ENCODE measurements around the gene LCN1.
"Not testable (repeated sequence)": the region's sequence is repeated elsewhere in the genome, so short reads cannot be mapped to it uniquely, and the experiment has no call there.

The LCN1 gene

DNA sequence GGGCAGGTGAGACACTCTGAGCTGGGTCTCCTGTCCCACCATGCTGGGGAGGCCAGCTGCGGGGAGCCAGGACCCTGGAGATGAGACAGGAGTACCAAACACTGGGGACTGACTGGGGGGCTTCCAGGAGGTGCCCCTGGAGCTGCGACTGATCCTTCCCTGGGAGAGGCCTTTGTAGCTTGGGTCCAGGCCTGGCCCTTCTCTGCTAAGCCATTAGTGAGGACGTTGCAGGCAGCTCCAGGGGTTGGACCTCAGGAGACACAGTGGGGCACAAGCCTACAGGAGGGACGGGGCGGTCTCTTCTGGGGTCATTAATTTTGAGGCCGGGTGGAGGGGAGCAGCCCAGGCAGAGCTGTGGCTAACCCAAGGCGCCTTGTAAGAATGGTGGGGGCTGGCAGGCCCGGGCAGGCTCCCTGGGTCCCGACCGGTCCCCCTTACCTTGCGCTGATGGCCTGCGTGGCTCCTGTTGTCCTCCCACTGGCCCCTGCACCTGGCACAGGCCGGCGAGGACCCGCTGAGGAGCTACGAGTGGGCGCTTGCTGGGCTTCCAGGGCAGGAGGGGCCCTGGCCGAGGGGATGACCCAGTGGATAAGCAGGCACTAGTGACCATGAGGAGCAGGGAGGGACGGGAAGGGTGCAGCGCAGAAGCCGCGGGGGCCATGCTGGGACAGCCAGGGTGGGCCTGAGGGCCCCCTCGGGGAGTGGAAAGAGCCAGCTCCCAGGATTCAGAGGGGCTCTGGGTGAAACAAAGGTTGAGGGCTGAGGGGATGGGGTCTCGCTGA lies 15.6 kb upstream of the LCN1 start:
- DNase-seq: no peak

GRCh38 chr9:135506327-135507103 lies 14.7 kb upstream of the LCN1 start:
- no peak for DNase-seq

DNA sequence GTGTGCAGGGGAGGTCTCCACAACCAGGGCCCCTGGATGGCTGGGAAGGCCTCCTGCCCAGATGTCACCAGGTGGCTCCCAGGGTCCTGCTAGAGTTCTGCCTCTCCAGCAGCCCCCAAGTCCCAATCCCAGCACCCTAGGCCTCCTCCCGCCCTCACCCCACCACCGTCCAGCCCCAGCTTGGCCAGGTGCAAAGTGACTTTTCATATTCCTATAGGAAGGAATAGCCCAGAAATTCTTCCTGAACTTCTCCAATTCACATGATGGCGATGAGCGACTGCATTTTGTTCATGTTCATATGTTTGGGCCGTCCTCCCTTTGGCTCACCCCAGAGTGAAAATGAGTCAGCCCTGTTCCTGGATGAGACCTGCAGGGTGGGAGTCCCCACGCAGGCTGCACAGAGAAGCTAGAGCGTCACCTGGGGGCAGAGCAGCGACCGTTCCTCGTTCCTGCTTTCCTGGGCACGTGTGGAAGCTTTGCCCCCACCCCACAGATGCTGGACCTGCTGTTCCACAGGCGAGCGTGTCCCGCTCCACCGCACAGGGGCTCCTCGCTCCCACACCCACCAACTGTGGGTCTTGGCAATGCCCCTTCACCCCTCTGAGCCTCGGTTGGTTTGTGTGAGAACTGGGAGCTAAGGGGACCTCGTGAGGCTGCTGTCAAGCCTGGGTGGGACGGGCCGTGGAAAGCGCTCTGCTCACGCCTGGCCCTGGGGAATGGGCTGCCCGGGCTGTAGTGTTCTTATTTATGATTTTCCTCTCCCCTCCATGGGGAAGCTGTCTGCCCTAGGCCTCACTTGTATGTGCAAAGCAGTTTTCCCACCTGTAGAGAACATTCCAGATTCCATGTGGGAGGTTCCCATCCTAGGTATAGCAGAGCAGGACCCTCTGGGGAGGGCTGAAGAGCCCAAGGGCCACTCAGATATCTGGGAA lies 13.9 kb upstream of the LCN1 start:
- DNase-seq: no peak

GRCh38 chr9:135508211-135508820 lies 12.9 kb upstream of the LCN1 start:
- DNase-seq: no peak

- DNase-seq: no peak
Measured at GRCh38 chr9:135509458-135509857, 11.8 kb upstream of the LCN1 start.

DNA sequence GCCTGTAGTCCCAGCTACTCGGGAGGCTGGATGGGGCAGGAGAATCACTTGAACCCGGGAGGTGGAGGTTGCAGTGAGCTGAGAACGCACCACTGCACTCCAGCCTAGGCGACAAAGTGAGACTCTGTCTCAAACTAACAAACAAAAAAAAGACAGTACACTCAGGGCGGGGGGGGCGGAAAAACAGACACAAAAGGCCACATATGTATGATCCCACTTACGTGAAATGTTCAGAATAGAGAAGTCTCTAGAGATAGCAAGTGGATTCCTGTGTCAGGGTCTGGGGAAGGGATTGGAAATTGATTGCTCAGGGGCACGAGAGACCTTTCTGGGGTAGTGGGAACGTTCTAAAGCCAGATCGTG lies 9.0 kb upstream of the LCN1 start:
- DNase-seq: no peak

DNA sequence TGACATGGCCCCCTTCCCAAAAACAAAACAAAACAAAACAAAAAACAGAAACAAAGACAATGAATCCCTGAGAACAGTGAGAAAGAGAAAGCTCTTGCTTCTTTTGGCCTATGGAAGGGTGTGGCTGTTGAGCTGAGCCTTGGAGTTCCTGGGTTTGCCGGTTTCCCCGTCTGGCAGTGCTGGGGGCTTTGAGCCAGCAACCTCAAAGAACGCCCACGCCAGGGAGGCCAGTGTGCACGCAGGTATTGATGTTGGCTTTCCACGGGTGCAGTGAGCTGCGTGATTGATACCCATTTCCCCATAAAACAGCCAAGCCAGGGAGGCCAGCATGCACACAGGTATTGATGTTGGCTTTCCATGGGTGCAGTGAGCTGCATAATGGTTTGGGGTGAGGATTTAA lies 8.3 kb upstream of the LCN1 start:
- DNase-seq: no peak

DNA sequence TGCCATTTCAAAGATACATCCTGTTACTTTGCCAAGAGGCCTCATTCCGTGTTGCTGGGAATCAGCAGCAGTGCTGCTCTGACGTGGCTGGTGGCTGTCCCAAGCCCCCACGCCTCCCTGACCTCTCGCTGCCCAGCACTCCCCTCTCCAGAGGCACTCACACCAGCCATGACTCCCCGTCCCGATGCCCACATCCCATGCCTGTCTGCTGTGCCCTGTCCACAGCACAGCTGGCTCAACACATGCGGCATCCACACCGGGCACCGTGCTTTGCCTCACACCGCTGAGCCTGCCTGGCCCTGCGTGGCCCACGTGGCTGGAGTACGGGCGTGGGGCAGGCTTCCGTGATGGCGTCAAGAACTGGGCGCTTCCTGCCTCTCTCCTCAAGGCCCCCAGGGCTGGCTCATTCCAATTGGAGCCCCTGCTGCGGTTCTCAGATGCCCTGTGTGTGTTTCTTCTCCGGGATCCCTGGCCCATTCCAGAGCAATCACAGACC lies 7.8 kb upstream of the LCN1 start:
- no peak for DNase-seq

GRCh38 chr9:135513906-135514305 lies 7.3 kb upstream of the LCN1 start:
- DNase-seq: not testable (repeated sequence)

GRCh38 chr9:135514342-135515082 lies 6.7 kb upstream of the LCN1 start:
- DNase-seq: no peak

- DNase-seq: no peak
Measured at GRCh38 chr9:135515083-135515951, 5.9 kb upstream of the LCN1 start.

- DNase-seq: no peak
Measured at GRCh38 chr9:135516132-135516860, 4.9 kb upstream of the LCN1 start.

- no peak for DNase-seq
Measured at GRCh38 chr9:135517407-135517822, 3.8 kb upstream of the LCN1 start.

GRCh38 chr9:135519179-135519971 lies 1.9 kb upstream of the LCN1 start:
- no peak for DNase-seq

DNA sequence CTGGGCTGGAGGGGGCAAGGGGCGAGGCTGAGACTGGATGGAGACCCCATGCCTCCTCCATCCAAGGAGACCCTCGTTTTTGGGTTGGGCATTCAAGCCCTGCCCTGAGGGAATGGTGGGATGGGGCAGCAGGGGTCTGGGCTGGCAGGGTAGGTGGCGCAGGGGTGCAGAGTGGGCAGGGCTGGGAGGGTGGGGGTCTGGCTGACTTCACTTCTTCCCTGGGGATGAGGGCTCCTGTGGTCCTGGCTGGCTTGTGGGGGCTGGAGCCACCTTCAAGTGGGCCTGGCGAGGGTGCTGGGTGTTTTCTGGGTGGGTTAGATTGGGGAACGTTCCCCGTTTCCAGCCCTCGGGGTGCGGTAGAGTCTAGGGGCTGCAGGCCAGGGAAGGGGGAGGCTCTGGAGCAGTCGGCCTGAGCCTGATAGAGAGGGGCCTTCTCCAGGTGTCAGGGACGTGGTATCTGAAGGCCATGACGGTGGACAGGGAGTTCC lies 412 bp downstream of the LCN1 start:
- no peak for DNase-seq

DNA sequence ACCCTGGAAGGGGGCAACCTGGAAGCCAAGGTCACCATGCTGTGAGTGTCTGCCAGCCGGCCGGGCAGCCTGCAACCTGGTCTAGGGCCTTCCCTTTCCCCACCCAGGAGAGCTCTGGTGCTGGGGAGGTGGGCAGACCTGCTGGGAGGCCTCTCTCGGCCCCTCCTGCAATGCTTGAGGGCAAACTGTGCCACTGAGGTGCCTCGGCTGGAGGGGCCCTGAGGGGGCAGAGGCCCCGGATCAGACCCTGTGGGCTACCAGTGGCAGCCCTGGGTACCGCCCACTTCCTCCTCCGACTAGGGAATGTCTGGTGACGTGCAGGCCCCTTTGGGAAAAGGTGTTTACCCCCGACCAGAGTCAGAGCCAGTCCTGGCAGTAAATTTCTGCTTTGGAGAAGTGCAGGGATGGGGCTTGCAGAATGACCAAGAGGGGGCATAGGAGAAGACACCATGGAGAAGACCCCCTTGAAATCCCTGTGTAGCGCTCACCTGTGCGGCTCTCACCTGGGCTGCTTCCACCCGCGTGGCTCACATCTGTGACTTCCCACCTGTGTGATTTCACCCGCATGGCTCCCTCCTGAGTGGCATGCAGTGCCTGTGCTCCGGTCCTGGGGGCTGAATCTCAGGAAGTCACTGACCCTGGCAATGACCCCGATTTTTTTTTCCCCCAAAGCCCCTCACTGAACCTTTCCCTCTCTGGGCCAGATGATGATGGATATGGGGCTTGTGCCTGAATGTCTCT lies 1.1 kb downstream of the LCN1 start:
- no peak for DNase-seq

DNA sequence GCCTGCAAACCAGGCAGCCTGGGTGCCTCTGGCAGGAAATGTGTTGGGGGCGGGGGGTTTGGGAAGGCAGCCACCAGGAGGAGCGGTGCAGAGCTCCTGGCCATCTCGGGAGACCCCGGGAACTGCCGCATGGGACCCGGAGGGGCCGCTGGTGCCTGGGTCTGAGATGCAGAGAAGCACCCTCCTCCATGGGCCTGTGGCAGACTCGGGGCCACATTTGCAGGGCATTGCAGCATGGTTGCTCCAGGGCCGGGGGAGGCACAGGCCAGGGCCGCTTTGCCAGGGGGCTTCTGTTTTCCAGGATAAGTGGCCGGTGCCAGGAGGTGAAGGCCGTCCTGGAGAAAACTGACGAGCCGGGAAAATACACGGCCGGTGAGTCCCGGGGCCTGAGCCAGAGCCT lies 1.7 kb downstream of the LCN1 start:
- DNase-seq: no peak

- no peak for DNase-seq
Measured at GRCh38 chr9:135523521-135524129, 2.4 kb downstream of the LCN1 start.
